AG10803 (cell line): ENCODE measurements around the gene UGCG.
A peak's percentile ranks its signal among the peaks of the same experiment; 100 is the strongest.

Source experiments
- DNase-seq: peaks from one replicate; pipeline ENCODE4 v3.0.0; 2010; ENCODE audit warnings: low read depth
- H3K4me3 ChIP-seq: 2 replicates; pipeline ENCODE4 v1.5.1; 2011; ENCODE audit warnings: mild to moderate bottlenecking, low read length, control low read depth
- CTCF ChIP-seq: conservative IDR thresholded peaks from 2 replicates; pipeline ENCODE4 v1.5.1; 2011; ENCODE audit warnings: mild to moderate bottlenecking, low read length, control low read depth, inconsistent platforms

The UGCG gene

GRCh38 chr9:111919875-111920274 is 23.3 kb downstream of the UGCG start:
- no peak overlapping the region for H3K4me3 ChIP-seq
- DNase-seq, result no peak
- no peak for TF ChIP-seq CTCF

- DNase-seq, result no peak
- no peak for TF ChIP-seq CTCF
- H3K4me3 ChIP-seq, result no peak overlapping the region
Observed at GRCh38 chr9:111920531-111920930, 23.9 kb downstream of the UGCG start.

- no peak for DNase-seq
- no peak for TF ChIP-seq CTCF
Observed at GRCh38 chr9:111922324-111923013, 25.9 kb downstream of the UGCG start.

GRCh38 chr9:111924281-111924680 is 27.7 kb downstream of the UGCG start:
- H3K4me3 ChIP-seq, result no peak overlapping the region
- TF ChIP-seq CTCF, result no peak

More at GRCh38 chr9:111922324-111923013, 25.9 kb downstream of the UGCG start:
- no peak overlapping the region for H3K4me3 ChIP-seq

GRCh38 chr9:111925017-111925770 is 28.6 kb downstream of the UGCG start:
- H3K4me3 ChIP-seq, result no peak overlapping the region
- DNase-seq, result no peak
- TF ChIP-seq CTCF, result no peak

More at GRCh38 chr9:111924281-111924680, 27.7 kb downstream of the UGCG start:
- no peak for DNase-seq

- TF ChIP-seq CTCF, result no peak
- no peak overlapping the region for H3K4me3 ChIP-seq
- no peak for DNase-seq
Observed at GRCh38 chr9:111925784-111926183, 29.2 kb downstream of the UGCG start.

- TF ChIP-seq CTCF, result no peak
- DNase-seq, result peak; percentile 62
- H3K4me3 ChIP-seq, result no peak overlapping the region
Observed at GRCh38 chr9:111926421-111926875, 29.8 kb downstream of the UGCG start.
